ENCODE data around the gene MICB.
A peak's percentile ranks its signal among the peaks of the same experiment; 100 is the strongest.

Gene MICB

GRCh38 chr6:31513456-31514165 lies 15.7 kb downstream of the MICB start:
- DNase-seq, result no peak

- no peak for DNase-seq
Observed at GRCh38 chr6:31521835-31522234, 23.9 kb downstream of the MICB start.

GRCh38 chr6:31525553-31525931 lies 27.6 kb downstream of the MICB start:
- DNase-seq, result no peak

- DNase-seq, result no peak
Observed at GRCh38 chr6:31525932-31526591, 28.1 kb downstream of the MICB start.

GRCh38 chr6:31528307-31528777 lies 30.4 kb downstream of the MICB start:
- DNase-seq, result no peak

GRCh38 chr6:31528821-31529328 lies 30.9 kb downstream of the MICB start, which contains the start of gene MCCD1:
Gene MCCD1, plus strand, starts transcription at chr6:31528962. Its CDS starts 53 bp downstream, at chr6:31529015.
- DNase-seq, result no peak

- DNase-seq, result no peak
Observed at GRCh38 chr6:31529329-31530150, 31.6 kb downstream of the MICB start.

DNA sequence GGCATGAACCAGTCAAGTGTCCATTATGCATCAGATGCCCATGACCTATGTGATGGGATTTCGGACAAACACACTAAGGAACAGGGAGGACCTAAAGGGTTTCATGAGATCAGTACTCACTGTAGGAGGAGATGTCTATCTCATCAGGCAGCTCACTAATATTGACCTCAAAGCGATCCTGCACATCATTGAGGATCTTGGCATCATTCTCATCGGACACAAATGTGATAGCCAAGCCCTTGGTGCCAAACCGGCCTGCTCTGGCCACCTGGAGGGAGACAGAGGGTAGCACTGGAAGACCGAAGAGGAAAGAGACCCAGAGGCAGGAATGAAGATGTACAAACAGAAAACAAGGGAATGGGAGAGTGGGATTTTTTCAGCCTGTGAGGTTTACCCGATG lies 32.7 kb downstream of the MICB start:
- no peak for DNase-seq

GRCh38 chr6:31531162-31531561 lies 33.2 kb downstream of the MICB start:
- no peak for DNase-seq

DNA sequence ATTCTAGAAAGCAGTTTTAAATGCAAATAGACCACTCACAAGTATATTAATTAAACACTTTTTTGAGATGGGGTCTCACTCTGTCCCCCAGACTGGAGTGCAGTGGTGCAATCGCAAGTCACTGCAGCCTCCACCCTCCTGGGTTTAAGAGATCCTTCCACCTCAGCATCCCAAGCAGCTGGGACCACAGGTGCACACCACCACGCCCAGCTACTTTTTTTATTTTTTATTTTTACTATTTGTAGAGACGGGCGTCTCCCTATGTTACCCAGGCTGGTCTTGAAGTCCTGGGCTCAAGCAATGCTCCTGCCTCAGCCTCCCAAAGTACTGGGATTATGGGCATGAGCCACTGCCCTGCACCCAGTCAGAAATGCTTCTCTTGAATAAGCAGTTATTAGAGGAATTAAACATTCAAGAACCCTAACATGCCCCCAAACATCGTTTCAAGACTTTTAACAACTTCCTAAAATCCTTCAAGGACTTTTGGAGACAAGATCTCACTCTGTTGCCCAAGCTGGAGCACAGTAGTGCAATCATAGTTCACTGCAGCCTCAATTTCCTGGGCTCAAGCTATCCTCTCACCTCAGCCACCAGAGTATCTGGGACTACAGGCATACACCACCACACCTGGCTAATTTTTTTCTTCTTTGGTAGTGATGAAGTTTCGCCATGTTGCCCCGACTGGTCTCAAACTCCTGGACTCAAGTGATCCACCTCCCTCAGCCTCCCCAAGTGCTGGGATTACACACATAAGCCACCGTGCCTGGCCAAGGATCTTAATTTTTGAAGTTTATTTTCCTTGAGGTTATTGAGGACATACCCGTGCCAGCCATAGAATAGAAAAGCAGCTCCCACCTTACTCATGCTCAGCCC lies 34.1 kb downstream of the MICB start:
- no peak for DNase-seq

- DNase-seq, result no peak
Observed at GRCh38 chr6:31532644-31533454, 34.9 kb downstream of the MICB start.

GRCh38 chr6:31533455-31533841 lies 35.5 kb downstream of the MICB start:
- no peak for DNase-seq

- no peak for DNase-seq
Observed at GRCh38 chr6:31534011-31534410, 36.1 kb downstream of the MICB start.

DNA sequence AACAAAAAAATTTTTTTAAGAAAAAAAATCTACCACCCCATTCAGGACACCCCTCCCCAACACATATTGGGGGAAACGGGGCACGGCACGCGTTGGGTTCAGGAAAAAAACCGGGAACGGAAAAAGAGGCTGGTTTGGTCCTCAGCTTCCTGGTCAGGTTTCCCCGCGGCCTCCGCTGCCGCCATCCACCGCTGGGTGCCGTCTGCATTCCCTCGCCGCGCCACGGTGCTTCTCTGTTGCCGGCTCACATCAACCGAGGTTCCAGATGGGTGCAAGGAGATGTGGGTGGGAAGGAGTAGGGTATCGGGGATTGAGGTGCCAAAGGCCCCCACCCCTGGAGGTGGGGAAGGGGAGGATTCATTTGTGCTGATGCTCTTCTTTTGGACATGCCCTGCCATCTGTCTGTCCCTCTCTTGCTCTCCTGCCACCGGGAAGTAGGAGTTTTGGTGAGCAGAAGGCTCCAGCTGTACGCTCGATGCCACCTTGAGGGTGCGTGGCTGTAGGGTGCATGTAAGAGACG lies 36.6 kb downstream of the MICB start:
- DNase-seq, result no peak

- no peak for DNase-seq
Observed at GRCh38 chr6:31535538-31536324, 37.8 kb downstream of the MICB start.

DNA sequence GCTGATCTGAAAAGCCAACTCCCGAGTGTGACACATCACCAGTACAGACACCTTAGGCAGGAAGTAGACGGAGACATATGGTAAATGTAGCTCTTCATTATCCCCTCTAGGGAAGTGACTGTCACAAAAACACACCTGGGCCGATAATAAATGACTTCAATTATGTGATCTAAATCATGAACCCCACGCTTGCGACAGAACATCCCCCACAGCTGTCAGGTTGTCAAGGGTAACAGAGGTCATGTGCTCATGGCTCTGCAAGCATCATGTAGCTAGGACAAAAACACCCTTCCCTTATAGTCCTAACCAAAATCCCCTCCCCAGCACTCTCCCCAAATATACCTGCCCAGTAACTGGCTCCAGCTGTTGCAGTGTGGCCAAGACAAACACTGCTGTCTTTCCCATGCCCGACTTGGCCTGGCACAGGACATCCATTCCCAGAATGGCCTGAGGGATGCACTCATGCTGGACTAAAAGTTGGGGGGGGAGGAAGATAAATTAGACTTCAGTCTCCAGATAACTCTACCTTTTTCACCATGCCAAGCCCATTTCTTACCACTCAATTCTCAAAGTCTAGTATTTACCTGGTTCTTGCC lies 41.0 kb downstream of the MICB start:
- DNase-seq, result no peak

- DNase-seq, result no peak
Observed at GRCh38 chr6:31540640-31541039, 42.7 kb downstream of the MICB start.

GRCh38 chr6:31541059-31541657 lies 43.2 kb downstream of the MICB start:
- DNase-seq, result peak; percentile 53
